Ramos (cell line): Measurements from ENCODE around the gene SOCS2.
"Not testable (repeated sequence)": the region's sequence is repeated elsewhere in the genome, so short reads cannot be mapped to it uniquely, and the experiment has no call there.

Experiments
- in situ Hi-C: fragments of 300-500 bp; cut with MboI; formaldehyde crosslinking; loops from one replicate; pipeline ENCODE4 v1.14.3; 2022; ENCODE audit warnings: low sequenced_read_pairs; ENCODE audit not compliant: unreplicated experiment

Gene SOCS2

GRCh38 chr12:93571925-93572711, at the start of gene SOCS2:
SOCS2 (plus strand) TSS chr12:93572675; CDS start chr12:93572898, 223 bp downstream.
- in situ Hi-C loops = no loop called here

- in situ Hi-C loops = no loop called here
Observed at GRCh38 chr12:93524386-93525133, 47.9 kb upstream of the SOCS2 start.

DNA sequence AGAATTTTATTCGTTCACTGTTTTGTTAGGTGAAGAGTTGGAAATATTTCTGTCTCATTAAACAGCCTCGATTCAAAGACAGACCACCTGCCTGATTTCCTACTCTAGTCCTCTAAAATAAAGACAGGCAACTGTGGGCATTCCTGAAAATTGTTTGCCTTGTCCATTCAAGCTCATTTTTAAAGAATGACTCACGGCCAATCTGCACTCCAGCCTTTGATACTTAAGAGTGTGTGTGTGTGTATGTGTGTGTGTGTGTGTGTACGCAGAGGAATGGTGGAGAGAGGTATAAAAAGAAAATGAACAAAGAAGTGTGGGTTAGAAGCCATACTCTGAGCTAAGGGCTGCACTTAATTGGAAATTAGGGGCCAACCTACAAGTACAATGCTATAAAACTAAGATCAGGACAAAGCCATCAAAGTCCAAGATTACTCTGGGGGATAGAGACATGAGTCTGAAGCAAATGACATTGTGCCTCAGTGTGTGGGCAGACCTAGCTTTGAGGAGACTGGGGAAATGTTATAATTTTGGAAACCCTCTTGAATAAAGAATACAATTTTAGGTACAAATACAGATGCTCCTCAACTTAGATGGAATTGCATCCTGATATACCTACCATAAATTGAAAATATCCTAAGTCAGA, 45.6 kb upstream of the SOCS2 start:
- in situ Hi-C loops = no loop called here

DNA sequence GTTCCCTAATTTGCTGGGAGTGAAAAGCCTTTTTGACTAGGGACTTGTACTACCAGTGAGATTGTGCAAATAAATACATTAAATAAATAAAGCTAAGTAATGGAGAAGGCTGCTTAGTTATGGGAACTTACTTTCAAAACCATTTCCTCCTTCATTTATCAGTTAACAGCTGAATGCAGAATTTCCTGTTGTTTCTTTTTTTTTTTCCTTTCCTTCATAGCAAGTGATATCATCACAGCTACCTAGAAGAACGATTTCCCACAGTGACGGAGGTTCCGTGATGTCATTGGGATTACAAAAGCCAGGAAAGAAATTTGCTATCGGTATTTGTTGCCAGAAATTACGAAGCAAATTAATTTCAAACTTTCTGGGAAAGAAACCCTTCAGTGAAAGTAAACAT, 42.1 kb upstream of the SOCS2 start:
- in situ Hi-C loops = no loop called here

- in situ Hi-C loops = no loop called here
Observed at GRCh38 chr12:93533310-93533709, 39.2 kb upstream of the SOCS2 start.

DNA sequence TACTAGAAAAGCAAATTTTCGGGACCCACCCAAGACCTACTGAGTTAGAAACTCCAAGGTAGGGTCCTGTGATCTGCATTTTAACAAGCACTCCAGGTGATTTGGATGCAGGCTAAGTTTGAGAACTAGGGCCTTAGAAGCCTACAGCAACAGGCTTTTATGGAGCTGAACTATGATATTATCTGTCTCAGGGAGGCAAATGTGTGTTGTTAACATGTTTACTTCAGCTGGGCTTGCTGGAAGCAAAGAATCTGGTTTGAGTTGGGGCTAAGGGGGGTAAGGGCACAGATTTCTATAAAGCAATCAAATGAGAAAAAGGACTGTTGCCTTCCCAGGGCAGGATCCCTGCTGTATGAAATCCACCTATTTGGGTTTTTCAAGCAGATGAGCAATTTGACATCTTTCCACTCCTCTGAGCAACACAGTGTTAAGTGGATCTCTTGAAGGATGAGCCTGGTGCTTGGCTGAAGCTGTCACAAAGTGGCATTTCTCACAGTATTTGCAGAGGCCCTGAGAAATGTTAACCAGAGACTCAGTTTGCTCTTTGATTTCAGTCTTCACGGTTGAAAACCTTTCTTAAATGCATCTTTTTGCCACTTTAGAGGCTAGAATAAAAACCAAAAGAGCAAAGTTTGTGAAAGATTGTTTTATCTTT, 36.2 kb upstream of the SOCS2 start:
- in situ Hi-C loops = no loop called here

GRCh38 chr12:93536766-93537488, 35.5 kb upstream of the SOCS2 start:
- in situ Hi-C loops = no loop called here

- in situ Hi-C loops = no loop called here
Observed at GRCh38 chr12:93537769-93538168, 34.7 kb upstream of the SOCS2 start.

DNA sequence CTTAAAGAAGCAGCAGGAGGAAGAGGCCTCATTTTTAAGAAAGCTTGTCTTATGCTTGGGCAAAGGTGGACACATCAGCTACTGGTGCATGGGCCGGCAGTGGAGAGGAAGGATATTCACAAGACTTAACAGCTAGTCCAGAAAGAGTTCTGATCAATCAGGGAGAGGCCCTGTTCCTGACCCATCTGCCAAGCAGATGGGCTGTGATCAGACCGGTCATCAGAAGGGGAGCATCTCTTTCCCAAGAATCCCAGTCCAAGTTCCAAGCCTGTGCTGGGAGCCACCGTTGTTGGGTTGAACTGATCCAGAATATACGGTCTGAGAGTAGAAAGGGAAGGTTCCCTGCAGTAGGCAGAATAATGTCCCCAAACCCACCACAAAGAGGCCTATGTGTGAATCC, 32.7 kb upstream of the SOCS2 start:
- in situ Hi-C loops = no loop called here

DNA sequence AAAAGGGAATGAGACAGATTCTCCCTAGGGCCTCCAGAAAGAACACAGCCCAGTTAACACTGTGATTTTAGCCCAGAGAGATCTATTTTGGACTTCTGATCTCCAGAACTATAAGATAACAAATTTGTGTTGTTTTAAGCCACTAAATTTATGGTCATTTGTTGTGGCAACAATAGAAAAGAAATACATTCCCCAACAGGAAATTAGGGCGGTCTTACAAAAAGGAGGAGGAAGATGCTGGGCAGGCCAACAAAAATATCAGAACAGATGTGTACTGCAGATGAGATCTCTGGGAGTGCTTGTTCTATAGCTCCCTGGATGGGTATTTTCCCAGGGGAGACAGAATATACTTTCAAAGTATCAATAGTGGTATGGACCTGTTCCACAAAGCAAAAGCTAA, 32.0 kb upstream of the SOCS2 start:
- in situ Hi-C loops = no loop called here

- in situ Hi-C loops = no loop called here
Observed at GRCh38 chr12:93541578-93542225, 30.8 kb upstream of the SOCS2 start.

DNA sequence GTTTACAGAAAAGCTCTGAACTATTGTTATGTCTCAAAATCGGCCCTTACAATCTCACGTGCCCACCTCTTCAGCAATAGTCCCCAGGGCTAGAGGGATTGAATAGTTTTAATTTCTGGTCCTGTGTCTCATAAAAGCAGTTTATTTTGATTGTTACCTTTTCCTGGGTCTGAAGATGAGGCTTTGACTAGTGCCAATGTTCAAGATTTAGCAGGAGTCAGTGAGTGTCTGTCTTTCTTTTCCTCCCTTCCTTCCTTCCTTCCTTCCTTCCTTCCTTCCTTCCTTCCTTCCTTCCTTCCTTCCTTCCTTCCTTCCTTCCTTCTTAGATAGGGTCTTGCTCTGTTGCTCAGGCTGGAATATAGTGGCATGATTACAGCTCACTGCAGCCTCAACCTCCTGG, 24.7 kb upstream of the SOCS2 start:
- in situ Hi-C loops = no loop called here

- in situ Hi-C loops = no loop called here
Observed at GRCh38 chr12:93549174-93549573, 23.3 kb upstream of the SOCS2 start.

DNA sequence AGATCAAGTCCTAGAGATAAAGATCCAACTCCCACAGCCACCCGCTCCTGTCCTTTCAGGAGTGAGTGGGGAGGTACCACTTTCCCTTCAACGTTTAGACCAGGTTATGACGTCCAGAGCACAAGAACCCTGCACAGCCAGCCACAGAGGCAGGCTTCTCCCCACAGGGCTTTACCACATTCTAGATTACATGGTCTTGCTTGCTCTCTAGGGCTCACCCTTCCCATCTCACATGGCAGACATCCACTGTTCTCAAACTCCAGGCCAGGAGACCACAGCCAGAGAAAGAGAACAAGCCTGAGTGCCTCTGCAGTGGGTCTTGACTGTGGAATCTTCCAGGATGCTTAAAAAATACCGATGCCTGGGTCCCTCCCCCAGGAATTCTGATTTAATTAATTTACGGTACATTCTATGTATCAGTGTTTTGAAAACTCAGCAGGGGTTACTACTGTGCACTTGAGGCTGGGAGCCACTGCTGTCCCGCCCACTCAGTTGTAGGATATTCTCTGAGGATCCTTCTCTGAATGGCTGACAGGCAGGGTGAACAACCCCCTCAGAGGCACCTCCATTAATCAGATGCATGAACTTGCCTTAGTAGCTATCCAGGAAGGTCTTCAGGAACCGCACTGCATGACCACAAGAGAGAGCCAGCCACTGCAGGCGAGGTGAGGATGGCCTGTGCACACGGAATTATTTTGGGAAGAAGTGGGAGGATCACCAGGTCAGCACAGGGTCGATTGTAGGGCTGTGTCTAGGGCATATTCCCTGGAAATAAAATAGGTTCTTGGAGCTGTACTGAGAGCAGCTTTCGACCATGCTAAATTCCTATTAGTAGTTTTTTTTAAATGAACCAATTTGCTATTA, 21.5 kb upstream of the SOCS2 start:
- in situ Hi-C loops = no loop called here

GRCh38 chr12:93552427-93552826, 20.0 kb upstream of the SOCS2 start:
- in situ Hi-C loops = no loop called here

- in situ Hi-C loops = not testable (repeated sequence)
Observed at GRCh38 chr12:93557879-93558278, 14.6 kb upstream of the SOCS2 start.

GRCh38 chr12:93558685-93559084, 13.8 kb upstream of the SOCS2 start:
- in situ Hi-C loops = not testable (repeated sequence)

- in situ Hi-C loops = no loop called here
Observed at GRCh38 chr12:93563807-93564538, 8.5 kb upstream of the SOCS2 start.
